Caco-2 (cell line): ENCODE results near the gene SPTB. TPM values are rescaled to one million over a fixed set of nuclear protein-coding genes. Genes with fewer than 3 reads are reported as not detected.

Source experiments
- BruUV-seq: library from RNA; stranded (reverse); fragments of 400-500 nt; replicated peaks from 2 replicates; lab custom pipeline; 2021; lab: Mats Ljungman, UMichigan
- CTCF ChIA-PET: fragments of 300-600 bp; sonication (Branson Sonifier 250); formaldehyde crosslinking; loops from one replicate; lab custom pipeline; 2022; ENCODE audit warnings: antibody characterized with exemption; lab: Charles Lee
- POLR2A ChIA-PET: fragments of 300-600 bp; sonication (Branson Sonifier 250); formaldehyde crosslinking; loops from one replicate; lab custom pipeline; 2022; ENCODE audit warnings: antibody characterized with exemption; lab: Charles Lee
- DNase-seq, 2 experiments: peaks; one replicate each; pipeline versions ENCODE4 v3.0.0 to v3.0.0-alpha.2; 2020 to 2022
- H3K27me3 ChIP-seq: replicated peaks from 2 replicates; pipeline ENCODE4 v1.6.0; 2011; ENCODE audit warnings: low read length; ENCODE audit not compliant: control insufficient read depth, insufficient read depth
- H3K36me3 ChIP-seq: 2 replicates; pipeline ENCODE4 v1.5.1; 2011; ENCODE audit warnings: low read length; ENCODE audit not compliant: control insufficient read depth, insufficient read depth
- H3K4me1 ChIP-seq: fragments of 250-450 bp; sonication (Bioruptor Pico); 2 replicates; pipeline ENCODE4 v1.5.1; 2020; ENCODE audit warnings: mild to moderate bottlenecking
- H3K4me3 ChIP-seq: 2 replicates; pipeline ENCODE4 v1.5.1; 2011; ENCODE audit warnings: low read depth, mild to moderate bottlenecking, control low read depth, low read length
- H3K9me3 ChIP-seq: fragments of 250-450 bp; sonication (Bioruptor Pico); 2 replicates; pipeline ENCODE4 v1.5.1; 2020; ENCODE audit warnings: mild to moderate bottlenecking, moderate library complexity
- H3K27ac Mint-ChIP-seq: one replicate; pipeline ENCODE4 v1.8.0; 2022; ENCODE audit warnings: mixed read lengths; ENCODE audit not compliant: unreplicated experiment
- H3K27me3 Mint-ChIP-seq: one replicate; pipeline ENCODE4 v1.8.0; 2022; ENCODE audit warnings: mixed read lengths; ENCODE audit not compliant: insufficient read depth, unreplicated experiment
- H3K36me3 Mint-ChIP-seq: one replicate; pipeline ENCODE4 v1.8.0; 2022; ENCODE audit warnings: mild to moderate bottlenecking, mixed read lengths; ENCODE audit not compliant: insufficient read depth, unreplicated experiment
- H3K4me1 Mint-ChIP-seq: one replicate; pipeline ENCODE4 v1.8.0; 2022; ENCODE audit warnings: low read depth, mixed read lengths; ENCODE audit not compliant: unreplicated experiment
- H3K4me3 Mint-ChIP-seq: one replicate; pipeline ENCODE4 v1.8.0; 2022; ENCODE audit warnings: mild to moderate bottlenecking, moderate library complexity, mixed read lengths; ENCODE audit not compliant: unreplicated experiment
- H3K9me3 Mint-ChIP-seq: one replicate; pipeline ENCODE4 v1.8.0; 2022; ENCODE audit warnings: mixed read lengths; ENCODE audit not compliant: unreplicated experiment
- intact Hi-C: fragments of 100-400 bp; cut with micrococcal nuclease; formaldehyde crosslinking; loops from one replicate; pipeline ENCODE4 v1.10.0; 2022; ENCODE audit not compliant: unreplicated experiment
- total RNA-seq: library from RNA; stranded (reverse); gene quantifications from 2 replicates; pipeline ENCODE4 v1.2.3, GENCODE V29; 2022
- TF ChIP-seq, protein P1 (sequence below), 2 experiments: fragments of 200-600 bp in 1 of 2; IDR thresholded peaks; 1 replicate in 1 of 2; 2 replicates in 1 of 2; pipeline versions ENCODE4 v1.5.1 to v1.8.0; 2011 to 2022; ENCODE audit warnings: antibody characterized with exemption in 1 of 2, control low read depth in 1 of 2, inconsistent platforms in 1 of 2, low read depth in 1 of 2, low read length in 1 of 2, mild to moderate bottlenecking in 1 of 2, moderate library complexity in 1 of 2; ENCODE audit not compliant: insufficient read depth in 1 of 2, severe bottlenecking in 1 of 2, unreplicated experiment in 1 of 2

SPTB gene
- total RNA-seq, 1 experiment from 2014 or later, result 1.7 TPM

DNA sequence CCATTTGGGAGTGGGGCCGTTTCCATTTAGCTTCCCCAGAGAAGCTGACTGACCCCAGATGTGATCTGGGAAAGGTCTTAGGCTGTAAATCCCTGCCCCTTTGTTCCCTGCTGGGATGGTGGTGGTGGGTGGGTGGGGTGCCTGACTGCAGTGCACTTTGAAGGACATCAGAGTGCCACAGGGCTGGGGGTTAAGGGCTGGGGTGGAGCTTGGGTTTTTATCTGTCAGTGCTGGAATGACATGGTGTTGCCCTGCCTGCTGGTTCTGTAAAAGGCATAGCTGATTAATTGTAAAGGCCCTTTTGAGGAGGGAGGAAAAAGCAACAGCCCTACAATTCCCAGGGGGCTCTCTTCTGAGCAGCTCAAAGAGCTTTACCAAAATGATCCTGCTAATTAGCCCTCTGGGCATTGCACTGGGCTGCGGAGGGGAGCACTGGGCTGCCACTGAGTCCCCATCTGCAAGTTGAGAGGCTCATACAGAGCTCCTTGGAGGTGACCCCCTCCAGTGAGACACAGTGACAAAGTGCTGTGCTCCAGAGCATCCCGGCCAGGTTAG, 154.4 kb downstream of the SPTB start:
- Histone ChIP-seq H3K4me3 (no peak overlapping the region), H3K36me3 (peaks cover 12% of the 10 kb centered on the region), H3K9me3 (no peaks in the 10 kb centered on the region), H3K27me3 (no peaks in the 10 kb centered on the region), H3K4me1 (peaks cover 61% of the 10 kb centered on the region)
- Mint-ChIP-seq H3K27ac (peak overlapping the region; percentile 72), H3K9me3 (no peaks in the 10 kb centered on the region), H3K4me3 (no peak overlapping the region), H3K36me3 (peaks cover 56% of the 10 kb centered on the region), H3K4me1 (peaks cover 33% of the 10 kb centered on the region), H3K27me3 (no peaks in the 10 kb centered on the region)
- DNase-seq, result no peak
- POLR2A ChIA-PET, result interaction anchor here (0.7 to 1.0 kb wide), 2 partner anchors 10 to 19 kb away, joined by 4 read pairs; no protein-coding TSS in a partner anchor
- BruUV-seq, result no TSS peak
- TF ChIP-seq, protein P1, sequence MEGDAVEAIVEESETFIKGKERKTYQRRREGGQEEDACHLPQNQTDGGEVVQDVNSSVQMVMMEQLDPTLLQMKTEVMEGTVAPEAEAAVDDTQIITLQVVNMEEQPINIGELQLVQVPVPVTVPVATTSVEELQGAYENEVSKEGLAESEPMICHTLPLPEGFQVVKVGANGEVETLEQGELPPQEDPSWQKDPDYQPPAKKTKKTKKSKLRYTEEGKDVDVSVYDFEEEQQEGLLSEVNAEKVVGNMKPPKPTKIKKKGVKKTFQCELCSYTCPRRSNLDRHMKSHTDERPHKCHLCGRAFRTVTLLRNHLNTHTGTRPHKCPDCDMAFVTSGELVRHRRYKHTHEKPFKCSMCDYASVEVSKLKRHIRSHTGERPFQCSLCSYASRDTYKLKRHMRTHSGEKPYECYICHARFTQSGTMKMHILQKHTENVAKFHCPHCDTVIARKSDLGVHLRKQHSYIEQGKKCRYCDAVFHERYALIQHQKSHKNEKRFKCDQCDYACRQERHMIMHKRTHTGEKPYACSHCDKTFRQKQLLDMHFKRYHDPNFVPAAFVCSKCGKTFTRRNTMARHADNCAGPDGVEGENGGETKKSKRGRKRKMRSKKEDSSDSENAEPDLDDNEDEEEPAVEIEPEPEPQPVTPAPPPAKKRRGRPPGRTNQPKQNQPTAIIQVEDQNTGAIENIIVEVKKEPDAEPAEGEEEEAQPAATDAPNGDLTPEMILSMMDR (IDR thresholded peaks at IDR 0.05; ENCODE audit: insufficient read depth in 1 of 2, low read depth in 1 of 2, low read length in 1 of 2, severe bottlenecking in 1 of 2, unreplicated experiment in 1 of 2), result no peak
- intact Hi-C loops, result loop anchor here (2.0 kb wide), 1 partner anchor 19 kb away; no protein-coding TSS in a partner anchor
- CTCF ChIA-PET, result interaction anchor here (0.6 to 1.6 kb wide), 4 partner anchors 19 to 98 kb away, joined by 3 to 5 read pairs (median 3); no protein-coding TSS in a partner anchor

DNA sequence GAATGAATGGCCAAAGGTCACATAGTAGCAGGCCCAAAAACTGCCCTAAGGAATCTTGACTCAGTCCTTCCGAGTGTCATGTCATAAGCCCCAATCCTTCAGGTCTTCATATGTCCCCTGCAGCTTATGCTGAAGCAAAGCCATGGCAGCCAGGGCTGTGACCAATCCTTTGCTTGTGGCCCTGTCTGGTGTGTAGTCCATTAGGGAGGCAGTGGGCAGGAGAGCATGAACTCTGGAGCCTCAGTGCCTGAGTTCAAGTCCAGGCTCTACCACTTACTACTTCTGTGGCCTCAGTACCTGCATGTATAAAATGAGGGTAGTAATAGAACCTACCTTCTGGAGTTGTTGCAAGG, 155.2 kb downstream of the SPTB start:
- Mint-ChIP-seq H3K4me3 (no peak overlapping the region), H3K27ac (peak overlapping the region; percentile 72), H3K36me3 (peaks cover 57% of the 10 kb centered on the region), H3K27me3 (no peaks in the 10 kb centered on the region), H3K4me1 (peaks cover 39% of the 10 kb centered on the region), H3K9me3 (no peaks in the 10 kb centered on the region)
- CTCF ChIA-PET, result no interaction called here
- no TSS peak for BruUV-seq
- peak in 1 of 2 experiments; percentile 37 for DNase-seq
- H3K4me1 ChIP-seq, result peaks cover 69% of the 10 kb centered on the region
- TF ChIP-seq, protein P1 (IDR thresholded peaks at IDR 0.05; ENCODE audit: insufficient read depth in 1 of 2, low read depth in 1 of 2, low read length in 1 of 2, severe bottlenecking in 1 of 2, unreplicated experiment in 1 of 2), result no peak
- no peaks in the 10 kb centered on the region for H3K27me3 ChIP-seq
- H3K4me3 ChIP-seq, result no peak overlapping the region
- H3K9me3 ChIP-seq, result no peaks in the 10 kb centered on the region
- POLR2A ChIA-PET, result interaction anchor here (0.7 to 1.0 kb wide), 2 partner anchors 9 to 18 kb away, joined by 4 read pairs; no protein-coding TSS in a partner anchor
- H3K36me3 ChIP-seq, result peaks cover 8% of the 10 kb centered on the region
- intact Hi-C loops, result loop anchor here (2.0 kb wide), 1 partner anchor 18 kb away; no protein-coding TSS in a partner anchor

DNA sequence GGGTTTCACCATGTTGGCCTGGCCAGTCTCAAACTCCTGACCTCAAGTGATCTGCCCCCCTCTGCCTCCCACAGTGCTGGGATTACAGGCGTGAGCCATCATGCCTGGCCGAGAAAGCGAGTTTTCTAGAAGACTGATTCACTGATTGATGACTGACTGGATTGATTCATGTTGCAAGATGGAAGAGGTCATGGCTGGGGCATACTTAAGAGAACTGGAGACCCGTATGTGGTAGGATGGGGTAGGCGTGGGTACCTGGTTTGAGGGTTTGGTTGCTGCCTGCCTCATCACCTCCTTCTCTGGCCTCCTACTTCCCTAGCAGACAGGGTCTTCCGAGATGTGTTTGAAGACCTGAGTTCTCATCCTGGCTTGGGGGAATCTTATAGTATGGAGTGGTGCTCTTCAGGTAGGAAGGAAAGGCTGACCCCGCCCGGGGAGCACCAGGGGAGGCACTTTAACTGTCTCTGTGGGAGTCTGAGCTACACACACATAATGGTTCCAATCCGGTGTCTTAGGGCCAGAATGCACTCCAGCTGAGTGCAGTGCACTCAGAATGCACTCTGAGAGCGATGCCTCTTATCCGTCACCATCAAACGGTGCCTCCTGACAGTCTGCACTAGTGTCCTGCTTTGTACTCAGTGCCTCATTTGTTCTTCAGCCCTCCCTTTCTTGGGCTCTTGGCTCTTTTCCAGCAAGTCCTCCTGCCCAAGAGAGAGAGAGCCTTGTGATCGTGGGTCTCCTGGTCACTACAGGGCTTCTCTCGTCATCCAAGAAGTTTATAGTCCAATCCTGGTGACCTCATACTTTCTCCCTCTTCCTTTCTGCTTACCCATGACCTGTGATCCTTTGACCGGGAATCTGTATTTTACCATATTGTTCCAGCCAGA, 155.8 kb downstream of the SPTB start:
- H3K27me3 ChIP-seq, result no peaks in the 10 kb centered on the region
- peaks cover 5% of the 10 kb centered on the region for H3K36me3 ChIP-seq
- POLR2A ChIA-PET, result interaction anchor here (1.0 kb wide), 1 partner anchor 17 kb away, joined by 4 read pairs; no protein-coding TSS in a partner anchor
- H3K9me3 Mint-ChIP-seq, result no peaks in the 10 kb centered on the region
- H3K9me3 ChIP-seq, result no peaks in the 10 kb centered on the region
- H3K27ac Mint-ChIP-seq, result peak overlapping the region; percentile 72
- no peak overlapping the region for H3K4me3 ChIP-seq
- peaks cover 41% of the 10 kb centered on the region for H3K4me1 Mint-ChIP-seq
- H3K4me1 ChIP-seq, result peaks cover 75% of the 10 kb centered on the region
- no peaks in the 10 kb centered on the region for H3K27me3 Mint-ChIP-seq
- TF ChIP-seq, protein P1 (IDR thresholded peaks at IDR 0.05; ENCODE audit: insufficient read depth in 1 of 2, low read depth in 1 of 2, low read length in 1 of 2, severe bottlenecking in 1 of 2, unreplicated experiment in 1 of 2), result no peak
- no peak overlapping the region for H3K4me3 Mint-ChIP-seq
- CTCF ChIA-PET, result no interaction called here
- DNase-seq, result no peak
- H3K36me3 Mint-ChIP-seq, result peaks cover 56% of the 10 kb centered on the region
- no TSS peak for BruUV-seq
- intact Hi-C loops, result loop anchor here (2.0 kb wide), 1 partner anchor 17 kb away; no protein-coding TSS in a partner anchor
